Panc1 (cell line): ENCODE results near the gene SYTL3.

Experiments
- CTCF ChIP-seq: fragments of 450-650 bp; IDR thresholded peaks from 2 replicates; pipeline ENCODE4 v1.5.1; 2017; ENCODE audit warnings: mild to moderate bottlenecking
- POLR2AphosphoS5 ChIP-seq: IDR thresholded peaks from 2 replicates; pipeline ENCODE4 v1.6.1; 2012; ENCODE audit warnings: mild to moderate bottlenecking, low read depth, low read length, moderate library complexity
- SIN3A ChIP-seq: IDR thresholded peaks from 2 replicates; pipeline ENCODE4 v1.6.1; 2012; ENCODE audit warnings: low read depth, mild to moderate bottlenecking, low read length, moderate library complexity, borderline replicate concordance; ENCODE audit not compliant: insufficient read depth
- TCF7L2 ChIP-seq: IDR thresholded peaks from 2 replicates; pipeline ENCODE4 v1.6.1; 2011; ENCODE audit warnings: mild to moderate bottlenecking, low read depth, low read length, inconsistent platforms
- TF ChIP-seq, protein P1 (sequence below), 2 experiments: IDR thresholded peaks; 2 replicates each; pipeline ENCODE4 v1.6.1; 2011 to 2012; ENCODE audit warnings: low read depth in 2 of 2, control low read depth in 1 of 2, low read length in 1 of 2, mild to moderate bottlenecking in 1 of 2, moderate library complexity in 1 of 2; ENCODE audit not compliant: insufficient read depth in 1 of 2

- TF ChIP-seq CTCF (no peak), POLR2AphosphoS5 (no peak; the same call in none of the 2 replicates), SIN3A (no peak), TCF7L2 (no peak)
- TF ChIP-seq, protein P1, sequence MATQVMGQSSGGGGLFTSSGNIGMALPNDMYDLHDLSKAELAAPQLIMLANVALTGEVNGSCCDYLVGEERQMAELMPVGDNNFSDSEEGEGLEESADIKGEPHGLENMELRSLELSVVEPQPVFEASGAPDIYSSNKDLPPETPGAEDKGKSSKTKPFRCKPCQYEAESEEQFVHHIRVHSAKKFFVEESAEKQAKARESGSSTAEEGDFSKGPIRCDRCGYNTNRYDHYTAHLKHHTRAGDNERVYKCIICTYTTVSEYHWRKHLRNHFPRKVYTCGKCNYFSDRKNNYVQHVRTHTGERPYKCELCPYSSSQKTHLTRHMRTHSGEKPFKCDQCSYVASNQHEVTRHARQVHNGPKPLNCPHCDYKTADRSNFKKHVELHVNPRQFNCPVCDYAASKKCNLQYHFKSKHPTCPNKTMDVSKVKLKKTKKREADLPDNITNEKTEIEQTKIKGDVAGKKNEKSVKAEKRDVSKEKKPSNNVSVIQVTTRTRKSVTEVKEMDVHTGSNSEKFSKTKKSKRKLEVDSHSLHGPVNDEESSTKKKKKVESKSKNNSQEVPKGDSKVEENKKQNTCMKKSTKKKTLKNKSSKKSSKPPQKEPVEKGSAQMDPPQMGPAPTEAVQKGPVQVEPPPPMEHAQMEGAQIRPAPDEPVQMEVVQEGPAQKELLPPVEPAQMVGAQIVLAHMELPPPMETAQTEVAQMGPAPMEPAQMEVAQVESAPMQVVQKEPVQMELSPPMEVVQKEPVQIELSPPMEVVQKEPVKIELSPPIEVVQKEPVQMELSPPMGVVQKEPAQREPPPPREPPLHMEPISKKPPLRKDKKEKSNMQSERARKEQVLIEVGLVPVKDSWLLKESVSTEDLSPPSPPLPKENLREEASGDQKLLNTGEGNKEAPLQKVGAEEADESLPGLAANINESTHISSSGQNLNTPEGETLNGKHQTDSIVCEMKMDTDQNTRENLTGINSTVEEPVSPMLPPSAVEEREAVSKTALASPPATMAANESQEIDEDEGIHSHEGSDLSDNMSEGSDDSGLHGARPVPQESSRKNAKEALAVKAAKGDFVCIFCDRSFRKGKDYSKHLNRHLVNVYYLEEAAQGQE (IDR thresholded peaks at IDR 0.05; ENCODE audit: insufficient read depth in 1 of 2, low read depth in 2 of 2, low read length in 1 of 2) = no peak
Measured at GRCh38 chr6:158764183-158764849, 114.5 kb downstream of the SYTL3 start.
